Measurements from ENCODE around the gene PBX4.

GRCh38 chr19:19594381-19594780 is 24.1 kb downstream of the PBX4 start:
- TF ChIP-seq CTCF (IDR thresholded peaks at IDR 0.05 in 2 of 3, conservative IDR thresholded peaks at IDR 0.05 in 1 of 3; ENCODE audit: borderline replicate concordance in 1 of 3, insufficient read depth in 1 of 3, low read depth in 2 of 3, low read length in 2 of 3): no peak
- no peak for TF ChIP-seq POLR2A (IDR thresholded peaks at IDR 0.05; ENCODE audit: borderline replicate concordance, extremely low read depth, insufficient read depth, insufficient read length)
- TF ChIP-seq POLR2AphosphoS5 (IDR thresholded peaks at IDR 0.05; ENCODE audit: low read depth, low read length): no peak
- no peak for TF ChIP-seq YY1 (IDR thresholded peaks at IDR 0.05; ENCODE audit: extremely low read depth, insufficient replicate concordance, low read depth, low read length)
- TF ChIP-seq SIN3A (IDR thresholded peaks at IDR 0.05; ENCODE audit: low read depth): no peak
- TF ChIP-seq MAX (IDR thresholded peaks at IDR 0.05): no peak
- TF ChIP-seq ELF1 (IDR thresholded peaks at IDR 0.05; ENCODE audit: borderline replicate concordance, low read depth): no peak
- no peak for TF ChIP-seq SRF (IDR thresholded peaks at IDR 0.05; ENCODE audit: low read depth)
- TF ChIP-seq EZH2 (IDR thresholded peaks at IDR 0.05): no peak
- TF ChIP-seq REST (IDR thresholded peaks at IDR 0.05; ENCODE audit: low read depth): no peak
- TF ChIP-seq RAD21 (IDR thresholded peaks at IDR 0.05; ENCODE audit: low read depth): no peak
